ENCODE data around the gene ATP6V0A1.

GRCh38 chr17:42411905-42412679 is 46.6 kb upstream of the ATP6V0A1 start:
- TF ChIP-seq CTCF (IDR thresholded peaks at IDR 0.05) (no peak), POLR2A (IDR thresholded peaks at IDR 0.05) (no peak)
